D341Med (cell line): Measurements from ENCODE around the gene DOHH.

Source experiments
- DNase-seq: peaks from one replicate; pipeline ENCODE4 v3.0.0; 2012; ENCODE audit warnings: low spot score

Gene DOHH

GRCh38 chr19:3478409-3479176 lies 21.9 kb downstream of the DOHH start:
- no peak for DNase-seq

- peak; percentile 20 for DNase-seq
Measured at GRCh38 chr19:3477951-3478350, 22.5 kb downstream of the DOHH start.

- no peak for DNase-seq
Measured at GRCh38 chr19:3477506-3477905, 23.0 kb downstream of the DOHH start.

GRCh38 chr19:3476830-3477229 lies 23.6 kb downstream of the DOHH start:
- DNase-seq, result no peak

GRCh38 chr19:3475449-3475848 lies 25.0 kb downstream of the DOHH start:
- no peak for DNase-seq

GRCh38 chr19:3474614-3475013 lies 25.9 kb downstream of the DOHH start:
- DNase-seq, result no peak

GRCh38 chr19:3474010-3474409 lies 26.5 kb downstream of the DOHH start:
- DNase-seq, result no peak

GRCh38 chr19:3471954-3472655 lies 28.4 kb downstream of the DOHH start:
- DNase-seq, result peak; percentile 83

GRCh38 chr19:3470500-3471128 lies 29.9 kb downstream of the DOHH start:
- no peak for DNase-seq

- DNase-seq, result no peak
Measured at GRCh38 chr19:3469638-3470499, 30.6 kb downstream of the DOHH start.

- DNase-seq, result no peak
Measured at GRCh38 chr19:3468211-3468610, 32.3 kb downstream of the DOHH start.

GRCh38 chr19:3467437-3468198 lies 32.9 kb downstream of the DOHH start:
- DNase-seq, result no peak

GRCh38 chr19:3466635-3467034 lies 33.8 kb downstream of the DOHH start:
- DNase-seq, result no peak

GRCh38 chr19:3465552-3465951 lies 34.9 kb downstream of the DOHH start:
- no peak for DNase-seq

- DNase-seq, result no peak
Measured at GRCh38 chr19:3464587-3465235, 35.8 kb downstream of the DOHH start.

GRCh38 chr19:3463714-3464586 lies 36.5 kb downstream of the DOHH start:
- no peak for DNase-seq

GRCh38 chr19:3462991-3463713 lies 37.3 kb downstream of the DOHH start:
- no peak for DNase-seq

- DNase-seq, result no peak
Measured at GRCh38 chr19:3459965-3460582, 40.4 kb downstream of the DOHH start.
